NT2/D1 (cell line): ENCODE data around the gene C5orf47.

Experiments used
- SUZ12 ChIP-seq: IDR thresholded peaks from 2 replicates; pipeline ENCODE4 v1.6.1; 2011; ENCODE audit not compliant: insufficient read length, insufficient read depth; ENCODE audit errors: extremely low read depth
- YY1 ChIP-seq: IDR thresholded peaks from 2 replicates; pipeline ENCODE4 v1.6.1; 2011; ENCODE audit not compliant: insufficient read length, insufficient read depth
- ZNF274 ChIP-seq: IDR thresholded peaks from 2 replicates; pipeline ENCODE4 v1.6.1; 2011; ENCODE audit warnings: mild to moderate bottlenecking, low read depth, low read length

DNA sequence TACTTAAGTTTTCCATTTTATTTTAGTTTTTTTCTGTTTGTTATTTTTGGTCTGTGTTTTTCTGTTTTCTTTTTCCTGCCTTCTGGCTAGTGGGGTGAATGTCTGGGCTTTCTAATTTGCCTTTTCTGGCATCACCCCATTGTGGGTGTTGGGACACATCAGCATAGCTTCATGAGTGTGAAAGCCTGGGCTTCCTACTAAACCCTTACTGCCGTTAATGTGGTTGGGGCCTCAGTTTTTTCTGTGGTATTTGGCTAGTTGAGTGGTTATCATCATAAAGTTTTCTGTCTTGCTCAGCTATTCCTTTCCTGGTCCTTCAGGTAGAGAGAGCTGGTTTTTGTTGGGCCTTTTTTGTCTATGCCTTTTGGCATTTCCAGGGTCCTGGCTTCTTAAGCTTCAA, 21.4 kb downstream of the C5orf47 start:
- TF ChIP-seq ZNF274 (no peak), YY1 (no peak), SUZ12 (no peak)
